T47D (cell line): ENCODE results near the gene CD207.
"Not testable (repeated sequence)": the region's sequence is repeated elsewhere in the genome, so short reads cannot be mapped to it uniquely, and the experiment has no call there.

Source experiments
- DNase-seq, 2 experiments: peaks; one replicate each; pipeline versions ENCODE4 v3.0.0 to v3.0.0-alpha.2; 2011 to 2012; ENCODE audit warnings: low read depth in 1 of 2, low spot score in 1 of 2
- JUND ChIP-seq: IDR thresholded peaks from 2 replicates; pipeline ENCODE4 v1.6.1; 2012; ENCODE audit warnings: low read depth
- in situ Hi-C: cut with HindIII; loops from 2 replicates; pipeline ENCODE4 v1.10.0; 2016; ENCODE audit warnings: low sequenced_read_pairs, low pct_unique_long_range_greater_than_20kb

Gene CD207

DNA sequence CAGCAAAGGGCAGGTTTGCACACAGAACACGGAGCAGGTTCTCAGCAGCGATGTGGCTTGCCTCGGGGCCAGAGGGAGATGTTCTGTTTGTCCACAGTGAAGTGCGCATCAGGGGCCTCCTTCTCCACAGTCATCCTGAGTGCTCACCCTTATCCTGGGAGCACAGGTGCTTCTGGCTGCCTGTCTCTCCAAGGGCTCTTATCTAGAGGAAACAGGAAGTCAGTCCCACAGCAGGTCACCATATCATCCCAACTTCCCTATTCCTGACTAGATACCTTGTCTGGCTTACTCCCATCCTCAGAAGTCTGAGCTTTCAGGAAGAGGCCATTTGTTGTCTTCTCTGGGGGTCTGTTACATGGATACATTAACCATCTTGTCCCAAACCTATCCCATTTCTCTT lies at the start of gene CD207:
TSS of gene CD207 (minus strand) at position 174 of the 400 bp plus-strand sequence. CDS start at position 134, 40 bp downstream.
- DNase-seq = no peak
- in situ Hi-C loops = no loop called here
- no peak for TF ChIP-seq JUND

DNA sequence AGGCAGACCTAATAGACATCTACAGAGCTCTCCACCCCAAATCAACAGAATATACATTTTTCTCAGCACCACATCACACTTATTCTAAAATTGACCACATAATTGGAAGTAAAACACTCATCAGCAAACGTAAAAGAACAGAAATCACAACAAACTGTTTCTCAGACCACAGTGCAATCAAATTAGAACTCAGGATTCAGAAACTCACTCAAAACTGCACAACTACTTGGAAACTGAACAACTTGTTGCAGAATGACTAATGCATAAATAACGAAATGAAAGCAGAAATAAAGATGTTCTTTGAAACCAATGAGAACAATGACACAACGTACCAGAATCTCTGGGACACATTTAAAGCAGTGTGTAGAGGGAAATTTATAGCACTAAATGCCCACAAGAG lies 42.9 kb upstream of the CD207 start:
- in situ Hi-C loops, DNase-seq: not testable (repeated sequence)

GRCh38 chr2:70876138-70876537 lies 40.5 kb upstream of the CD207 start:
- in situ Hi-C loops, DNase-seq: not testable (repeated sequence)

DNA sequence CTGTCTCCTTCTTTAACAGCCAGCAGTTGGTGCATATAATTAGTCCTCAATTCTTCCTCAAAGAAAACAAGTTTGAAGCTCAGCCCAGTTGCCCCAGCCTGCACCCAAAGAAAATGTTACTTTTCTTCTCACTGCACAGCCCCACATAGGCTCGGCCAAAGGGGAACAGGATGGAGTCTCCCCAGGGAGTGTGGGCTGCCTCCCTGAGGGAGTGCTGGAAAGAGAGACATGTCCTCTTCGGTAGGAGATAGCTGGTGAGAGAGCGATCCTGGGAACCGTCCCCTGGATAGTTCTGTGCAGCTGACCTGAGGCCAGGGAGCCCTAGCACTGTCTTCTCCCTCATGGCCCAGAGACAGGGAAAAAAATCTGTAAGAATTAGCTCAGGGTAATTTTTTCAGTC lies 37.9 kb upstream of the CD207 start:
- in situ Hi-C loops = no loop called here
- no peak for DNase-seq
- no peak for TF ChIP-seq JUND

DNA sequence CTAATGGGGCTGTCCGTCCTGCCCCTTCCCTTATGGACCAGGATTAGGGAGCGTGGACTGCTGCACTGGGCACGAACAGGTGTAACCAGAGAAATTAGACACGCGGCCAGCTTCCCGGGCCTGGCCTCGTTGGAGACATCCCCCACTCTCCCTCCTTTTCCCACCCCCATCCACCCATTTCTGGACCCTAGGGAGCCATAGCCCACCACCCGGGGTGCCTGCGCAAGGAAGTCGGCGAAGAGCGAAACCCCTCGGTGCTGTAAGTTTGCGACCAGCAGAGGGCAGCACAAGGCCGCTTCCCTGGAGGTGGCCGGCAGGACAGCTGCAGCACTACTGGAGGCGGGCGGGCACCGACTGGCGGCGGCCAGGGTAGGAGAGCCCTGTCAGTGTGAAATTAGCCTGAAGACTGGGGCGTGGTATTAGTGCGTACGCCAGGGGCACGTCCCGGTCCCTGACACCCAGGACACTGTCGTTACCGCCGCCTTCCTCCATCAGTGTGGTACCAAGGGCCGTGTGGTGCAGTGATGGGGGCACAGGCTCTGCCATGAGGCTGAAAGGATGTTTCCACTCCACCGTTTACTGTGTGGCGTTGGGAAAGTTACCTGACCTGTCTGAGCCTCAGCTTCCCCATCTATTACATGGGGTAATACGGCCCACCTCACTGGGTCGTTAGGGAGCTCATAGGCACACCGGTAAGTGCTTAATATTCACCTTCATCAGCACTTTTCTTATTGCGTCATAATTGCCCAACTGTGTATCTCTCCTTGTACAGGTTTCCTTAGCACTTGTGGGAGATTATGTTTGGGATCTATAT lies 36.0 kb upstream of the CD207 start:
- in situ Hi-C loops = no loop called here
- no peak for TF ChIP-seq JUND
- peak; percentile 58 to 76 for DNase-seq

DNA sequence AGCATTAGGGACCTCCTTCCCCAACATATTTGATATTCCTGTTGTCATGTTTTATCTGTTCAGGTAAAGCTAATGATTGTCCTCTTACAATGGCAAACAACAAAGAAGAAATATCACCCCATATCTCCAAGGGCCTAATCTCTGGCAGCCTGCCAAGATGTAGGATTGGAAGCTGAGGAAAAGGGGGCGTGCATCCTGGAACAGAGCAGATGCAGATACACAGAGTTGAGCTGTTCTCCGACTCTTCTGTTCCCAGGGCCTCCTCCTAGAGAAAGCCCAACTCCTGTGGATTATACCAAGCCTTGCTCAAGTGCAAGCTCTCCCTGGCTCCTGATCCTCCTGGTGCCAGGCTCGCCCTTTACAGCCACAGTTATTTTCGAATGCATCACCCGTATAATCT lies 35.2 kb upstream of the CD207 start:
- in situ Hi-C loops = no loop called here
- DNase-seq = no peak
- TF ChIP-seq JUND = no peak

DNA sequence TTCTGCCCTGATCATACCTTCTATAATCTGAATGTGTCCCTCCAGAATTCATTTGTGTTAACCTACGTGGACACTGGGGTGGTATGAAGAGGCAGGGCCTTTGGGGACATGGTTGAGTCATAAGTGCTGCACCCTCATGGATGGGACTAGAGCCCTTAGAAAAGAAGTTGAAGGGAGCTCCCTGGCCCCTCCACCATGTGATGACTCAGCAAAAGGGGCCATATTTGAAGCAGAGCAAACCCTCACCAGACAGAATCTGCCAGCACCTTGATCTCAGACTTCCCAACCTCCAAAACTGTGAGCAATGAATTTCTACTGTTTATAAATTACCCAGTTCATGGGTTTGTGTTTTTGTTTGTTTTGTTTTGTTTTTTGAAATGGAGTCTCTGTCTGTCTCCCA lies 33.4 kb upstream of the CD207 start:
- DNase-seq = no peak
- in situ Hi-C loops = no loop called here
- TF ChIP-seq JUND = no peak

DNA sequence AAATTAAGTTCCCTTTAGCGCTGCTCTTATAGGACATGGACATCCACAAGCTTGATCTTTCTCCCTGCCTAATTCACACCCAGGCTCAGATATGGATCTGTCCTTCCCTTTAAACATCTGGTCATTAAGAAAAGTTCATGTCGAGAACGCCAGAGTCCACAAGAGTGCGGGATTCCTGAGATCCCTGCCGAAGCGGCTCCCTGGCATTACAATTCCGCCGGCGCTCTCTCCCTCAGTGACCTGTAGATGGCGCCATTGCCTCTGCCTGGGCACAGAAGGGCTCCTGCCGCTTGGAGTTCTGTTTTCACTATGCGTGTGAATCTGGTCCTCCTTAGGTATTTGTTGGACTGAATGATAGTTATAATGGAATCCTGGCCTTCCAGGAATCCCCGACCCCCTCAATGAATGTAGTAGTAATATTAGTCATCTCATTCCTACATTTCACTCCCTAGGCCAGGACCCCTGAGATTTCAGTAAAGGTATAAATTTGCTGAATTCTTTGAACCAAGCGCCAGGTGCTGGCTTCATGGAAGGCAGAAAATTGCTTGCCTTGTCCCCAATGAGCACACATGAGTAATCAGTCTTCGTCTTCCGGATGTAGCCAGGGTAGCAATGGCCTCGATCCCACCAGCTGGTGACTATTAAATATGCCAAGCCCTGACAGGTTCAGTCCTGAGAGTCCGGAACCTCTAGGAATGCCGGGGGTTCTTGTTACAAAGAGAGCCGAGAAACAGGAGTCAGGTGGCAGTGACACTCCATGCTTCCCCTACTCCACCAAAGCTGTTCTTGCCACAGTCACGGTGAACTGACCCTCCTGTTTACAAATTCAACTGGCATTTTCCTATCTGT lies 26.4 kb upstream of the CD207 start:
- no peak for TF ChIP-seq JUND
- in situ Hi-C loops = no loop called here
- peak; percentile 67 to 81 for DNase-seq

- DNase-seq = no peak
- in situ Hi-C loops = no loop called here
- no peak for TF ChIP-seq JUND
Measured at GRCh38 chr2:70855667-70856066, 20.1 kb upstream of the CD207 start.

GRCh38 chr2:70854411-70854810 lies 18.8 kb upstream of the CD207 start:
- no peak for DNase-seq
- no peak for TF ChIP-seq JUND
- in situ Hi-C loops = no loop called here

DNA sequence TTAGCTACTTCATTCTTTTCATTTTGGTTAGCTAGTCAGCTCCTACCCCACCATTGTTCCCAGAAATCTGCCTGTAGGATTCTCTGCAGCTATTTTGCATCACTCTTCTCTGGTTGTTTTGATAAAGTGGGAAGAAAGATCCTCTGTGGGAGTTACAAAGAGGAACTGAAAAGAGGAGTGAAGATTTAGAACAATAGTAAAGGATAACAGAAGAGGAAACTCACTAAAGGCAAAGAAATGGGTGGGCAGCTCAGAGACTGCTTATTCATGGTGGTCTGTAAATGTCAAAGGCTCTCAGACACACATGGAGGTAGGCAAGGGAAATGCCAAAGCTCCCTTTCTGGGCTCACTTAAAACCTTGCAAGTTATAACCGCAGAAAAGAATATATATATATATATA lies 17.2 kb upstream of the CD207 start:
- TF ChIP-seq JUND = no peak
- in situ Hi-C loops = no loop called here
- no peak for DNase-seq

- TF ChIP-seq JUND = no peak
- in situ Hi-C loops = no loop called here
- no peak for DNase-seq
Measured at GRCh38 chr2:70851704-70852103, 16.1 kb upstream of the CD207 start.

GRCh38 chr2:70850925-70851324 lies 15.3 kb upstream of the CD207 start:
- TF ChIP-seq JUND = no peak
- DNase-seq = no peak
- in situ Hi-C loops = no loop called here

DNA sequence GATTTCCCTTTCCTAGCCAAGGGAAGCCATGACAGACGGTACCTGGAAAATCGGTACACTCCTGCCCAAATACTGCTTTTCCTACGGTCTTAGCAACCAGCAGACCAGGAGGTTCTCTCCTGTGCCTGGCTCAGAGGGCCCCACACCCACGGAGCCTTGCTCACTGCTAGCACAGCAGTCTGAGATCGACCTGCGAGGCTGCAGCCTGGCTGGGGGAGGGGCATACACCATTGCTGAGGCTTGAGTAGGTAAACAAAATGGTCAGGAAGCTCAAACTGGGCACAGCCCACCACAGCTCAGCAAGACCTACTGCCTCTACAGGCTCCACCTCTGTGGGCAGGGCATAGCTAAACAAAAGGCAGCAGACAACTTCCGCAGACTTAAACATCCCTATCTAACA lies 6.8 kb upstream of the CD207 start:
- in situ Hi-C loops = no loop called here
- no peak for TF ChIP-seq JUND
- DNase-seq = no peak
